H1 (cell line): ENCODE results near the gene NF1. TPM values are rescaled to one million over a fixed set of nuclear protein-coding genes. Genes with fewer than 3 reads are reported as not detected.

Experiments
- CTCF ChIA-PET: fragments of 300-600 bp; sonication (Branson Sonifier 250); formaldehyde crosslinking; loops from one replicate; lab custom pipeline; 2021; ENCODE audit not compliant: partially characterized antibody; lab: Charles Lee
- POLR2A ChIA-PET: fragments of 300-600 bp; sonication (Branson Sonifier 250); formaldehyde crosslinking; loops from one replicate; lab custom pipeline; 2021; ENCODE audit warnings: inconsistent platforms; ENCODE audit not compliant: partially characterized antibody; lab: Charles Lee
- DNase-seq, 2 experiments: peaks; one replicate each; pipeline versions ENCODE4 v3.0.0 to v3.0.0-alpha.2; 2010 to 2022; ENCODE audit warnings: low spot score in 2 of 2, low read depth in 1 of 2, mixed read lengths in 1 of 2
- FAIRE-seq: peaks from 2 replicates; lab custom pipeline; 2011; peaks lifted over from hg19 to GRCh38; lab: Jason Lieb, UNC
- H2AFZ ChIP-seq: 2 replicates; pipeline ENCODE4 v1.8.1; 2012; ENCODE audit warnings: low read length, inconsistent platforms
- H2AK5ac ChIP-seq: 2 replicates; pipeline ENCODE4 v1.6.1; 2013; ENCODE audit warnings: low read depth, low read length
- H2BK120ac ChIP-seq: replicated peaks from 2 replicates; pipeline ENCODE3; 2013; ENCODE audit warnings: low read depth, low read length, inconsistent platforms
- H2BK12ac ChIP-seq: 2 replicates; pipeline ENCODE4 v1.6.1; 2013; ENCODE audit warnings: low read depth, low read length
- H2BK15ac ChIP-seq: 2 replicates; pipeline ENCODE4 v1.6.1; 2013; ENCODE audit warnings: low read length
- H2BK20ac ChIP-seq: 2 replicates; pipeline ENCODE4 v1.6.1; 2013; ENCODE audit warnings: low read length
- H2BK5ac ChIP-seq: 2 replicates; pipeline ENCODE4 v1.6.1; 2013; ENCODE audit warnings: low read depth, low read length
- H3K14ac ChIP-seq: 2 replicates; pipeline ENCODE4 v1.6.1; 2013; ENCODE audit warnings: inconsistent platforms; ENCODE audit not compliant: insufficient read length
- H3K18ac ChIP-seq: 2 replicates; pipeline ENCODE4 v1.6.1; 2013; ENCODE audit warnings: low read length; ENCODE audit errors: extremely low read depth
- H3K23ac ChIP-seq: 2 replicates; pipeline ENCODE4 v1.6.1; 2013; ENCODE audit warnings: inconsistent platforms; ENCODE audit not compliant: insufficient read length
- H3K23me2 ChIP-seq: 2 replicates; pipeline ENCODE4 v1.6.1; 2013; ENCODE audit warnings: low read depth, low read length
- H3K27ac ChIP-seq: 2 replicates; pipeline ENCODE4 v1.6.1; 2011; ENCODE audit warnings: low read depth, low read length, inconsistent platforms
- H3K27me3 ChIP-seq, 4 experiments: replicated peaks in 1 of 4; 1 replicate in 1 of 4; 2 replicates in 3 of 4; pipeline versions ENCODE4 v1.6.1 to v1.8.1; 2011 to 2013; ENCODE audit warnings: low read length in 3 of 4, mild to moderate bottlenecking in 3 of 4, inconsistent platforms in 2 of 4, mixed read lengths in 2 of 4, moderate library complexity in 1 of 4; ENCODE audit not compliant: control insufficient read depth in 3 of 4, insufficient read depth in 3 of 4; ENCODE audit errors: extremely low read depth in 1 of 4
- H3K36me3 ChIP-seq, 4 experiments: 2 replicates each; pipeline versions ENCODE4 v1.6.1 to v1.8.1; 2011 to 2013; ENCODE audit warnings: mild to moderate bottlenecking in 4 of 4, low read length in 3 of 4, moderate library complexity in 2 of 4, control low read depth in 1 of 4, inconsistent platforms in 1 of 4; ENCODE audit not compliant: insufficient read depth in 4 of 4, control insufficient read depth in 2 of 4
- H3K4ac ChIP-seq: replicated peaks from 2 replicates; pipeline ENCODE3; 2013; ENCODE audit warnings: low read length, low read depth, mixed read lengths, inconsistent platforms; ENCODE audit not compliant: insufficient read length
- H3K4me1 ChIP-seq, 4 experiments: replicated peaks in 1 of 4; 1 replicate in 1 of 4; 2 replicates in 3 of 4; pipeline versions ENCODE4 v1.6.1 to v1.8.1; 2011 to 2013; ENCODE audit warnings: low read length in 3 of 4, inconsistent platforms in 2 of 4, mixed read lengths in 1 of 4; ENCODE audit not compliant: insufficient read depth in 4 of 4, control insufficient read depth in 3 of 4
- H3K4me2 ChIP-seq, 2 experiments: 2 replicates each; pipeline versions ENCODE4 v1.6.1 to v1.8.1; 2011 to 2013; ENCODE audit warnings: low read depth in 2 of 2, low read length in 2 of 2, control low read depth in 1 of 2, inconsistent platforms in 1 of 2, mild to moderate bottlenecking in 1 of 2; ENCODE audit not compliant: insufficient read depth in 1 of 2
- H3K4me3 ChIP-seq, 4 experiments: fragments of 200-600, 300-600 bp in 1 of 4; sonication (generic), shearing (Covaris generic), sonication (Bioruptor Twin) in 1 of 4; 2 replicates each; pipeline versions ENCODE4 v1.5.1 to v1.8.1; 2011 to 2016; ENCODE audit warnings: low read length in 4 of 4, low read depth in 3 of 4, control low read depth in 2 of 4, inconsistent platforms in 2 of 4, mild to moderate bottlenecking in 2 of 4, mixed read lengths in 1 of 4, moderate library complexity in 1 of 4; ENCODE audit not compliant: insufficient read depth in 2 of 4; ENCODE audit errors: extremely low read depth in 1 of 4
- H3K56ac ChIP-seq: replicated peaks from 2 replicates; pipeline ENCODE3; 2013; ENCODE audit warnings: low read depth, mild to moderate bottlenecking, mixed read lengths, low read length, inconsistent platforms; ENCODE audit not compliant: insufficient read length
- H3K79me1 ChIP-seq: 2 replicates; pipeline ENCODE4 v1.6.1; 2013; ENCODE audit warnings: low read depth, low read length, control low read depth
- H3K79me2 ChIP-seq, 2 experiments: 2 replicates each; pipeline versions ENCODE4 v1.6.1 to v1.8.1; 2012 to 2013; ENCODE audit warnings: low read length in 2 of 2, mild to moderate bottlenecking in 2 of 2, inconsistent platforms in 1 of 2; ENCODE audit not compliant: insufficient read depth in 2 of 2, control insufficient read depth in 1 of 2
- H3K9ac ChIP-seq, 4 experiments: replicated peaks in 1 of 4; 1 replicate in 1 of 4; 2 replicates in 3 of 4; pipeline versions ENCODE4 v1.6.1 to v1.8.1; 2011 to 2013; ENCODE audit warnings: low read depth in 3 of 4, low read length in 3 of 4, control low read depth in 2 of 4, mild to moderate bottlenecking in 2 of 4, moderate library complexity in 2 of 4, inconsistent platforms in 1 of 4; ENCODE audit errors: extremely low read depth in 1 of 4
- H3K9me3 ChIP-seq, 2 experiments: 2 replicates each; pipeline versions ENCODE4 v1.6.1 to v1.8.1; 2012 to 2013; ENCODE audit warnings: mild to moderate bottlenecking in 2 of 2, moderate library complexity in 2 of 2, control low read depth in 1 of 2, inconsistent platforms in 1 of 2, low read depth in 1 of 2, low read length in 1 of 2, mixed read lengths in 1 of 2; ENCODE audit not compliant: insufficient read depth in 2 of 2
- H4K20me1 ChIP-seq, 2 experiments: replicated peaks in 1 of 2; 2 replicates each; pipeline versions ENCODE3 to v1.8.1; 2011 to 2013; ENCODE audit warnings: inconsistent platforms in 2 of 2, low read length in 2 of 2, mild to moderate bottlenecking in 1 of 2; ENCODE audit not compliant: insufficient read depth in 2 of 2, control insufficient read depth in 1 of 2
- H4K5ac ChIP-seq: 2 replicates; pipeline ENCODE4 v1.6.1; 2013; ENCODE audit warnings: low read length, low read depth, mixed read lengths, inconsistent platforms; ENCODE audit not compliant: insufficient read length
- H4K8ac ChIP-seq: 2 replicates; pipeline ENCODE4 v1.8.0; 2013; ENCODE audit warnings: mild to moderate bottlenecking, moderate library complexity, low read length, inconsistent platforms; ENCODE audit not compliant: insufficient read depth; ENCODE audit errors: extremely low read depth
- H4K91ac ChIP-seq: replicated peaks from 2 replicates; pipeline ENCODE3; 2013; ENCODE audit warnings: low read length, mixed read lengths, inconsistent platforms; ENCODE audit not compliant: insufficient read length
- ASH2L ChIP-seq: fragments of 200-600, 300-600 bp; sonication (generic); IDR thresholded peaks from one replicate; pipeline ENCODE4 v1.7.1; 2017; ENCODE audit warnings: low read length
- ATF3 ChIP-seq: IDR thresholded peaks from 2 replicates; pipeline ENCODE4 v1.6.1; 2011; ENCODE audit warnings: low read depth, mild to moderate bottlenecking, low read length; ENCODE audit not compliant: insufficient read depth
- BCL11A ChIP-seq, 2 experiments: IDR thresholded peaks; one replicate each; pipeline ENCODE4 v1.6.1; 2011; ENCODE audit warnings: low read depth in 2 of 2, low read length in 2 of 2, mild to moderate bottlenecking in 2 of 2
- BRCA1 ChIP-seq: IDR thresholded peaks from 2 replicates; pipeline ENCODE4 v1.6.1; 2012; ENCODE audit warnings: low read depth, low read length, improper control_type of control experiment
- CBX5 ChIP-seq: fragments of 300-800, 300-1000 bp; sonication (generic); IDR thresholded peaks from 2 replicates; pipeline ENCODE4 v1.7.1; 2016; ENCODE audit warnings: antibody characterized with exemption, low read length, low read depth
- CHD1 ChIP-seq: IDR thresholded peaks from 2 replicates; pipeline ENCODE4 v1.6.1; 2012; ENCODE audit warnings: low read depth, low read length, improper control_type of control experiment
- POU5F1 ChIP-seq: IDR thresholded peaks from 2 replicates; pipeline ENCODE4 v1.6.1; 2011; ENCODE audit warnings: low read depth, mild to moderate bottlenecking, low read length, moderate library complexity
- RFX5 ChIP-seq: IDR thresholded peaks from 2 replicates; pipeline ENCODE4 v1.6.1; 2011; ENCODE audit warnings: low read depth, low read length, improper control_type of control experiment, borderline replicate concordance
- SIX5 ChIP-seq: IDR thresholded peaks from 2 replicates; pipeline ENCODE4 v1.6.1; 2011; ENCODE audit warnings: mild to moderate bottlenecking, low read depth, low read length
- SUZ12 ChIP-seq: fragments of 200-600 bp; sonication (generic); IDR thresholded peaks from 2 replicates; pipeline ENCODE4 v1.6.1; 2012; ENCODE audit warnings: mild to moderate bottlenecking, inconsistent platforms, low read length, moderate library complexity, mixed read lengths
- TBP ChIP-seq: IDR thresholded peaks from 2 replicates; pipeline ENCODE4 v1.6.1; 2011; ENCODE audit warnings: low read depth, low read length, improper control_type of control experiment
- WGBS, 2 experiments: shearing (Covaris generic) in 1 of 2; methylation state at CpG; one replicate each; pipeline versions ENCODE4 v1.1.6 to v1.1.7; 2013 to 2015; ENCODE audit warnings: low lambda C conversion rate in 2 of 2, mixed read lengths in 2 of 2, inconsistent platforms in 1 of 2, low coverage in 1 of 2, missing lambda C conversion rate in 1 of 2; ENCODE audit not compliant: insufficient replicate concordance in 2 of 2, insufficient coverage in 1 of 2, insufficient read length in 1 of 2; ENCODE audit errors: extremely low coverage in 1 of 2, missing lambda C conversion rate in 1 of 2; 5-methylcytosine and 5-hydroxymethylcytosine counted together
- polyA plus RNA-seq, 7 experiments: library from polyadenylated mRNA; depleted of rRNA in 3 of 7; stranded (reverse) in 5 of 7; unstranded in 2 of 7; fragments of >200 nt in 5 of 7; fragments of 200-250 nt in 2 of 7; gene quantifications; 1 replicate in 5 of 7; 2 replicates in 1 of 7; 4 replicates in 1 of 7; pipeline versions ENCODE4 v1.2.1 to v1.2.3, GENCODE V29; 2011 to 2013; ENCODE audit warnings: missing spikeins in 2 of 7, mixed read lengths in 2 of 7
- total RNA-seq: library from RNA; stranded (reverse); fragmentation: NEBNext Ultra II Directional; extraction: Animal tissue kit (Norgen Biotek cat#: 25700); gene quantifications from 2 replicates; pipeline ENCODE4 v1.2.1, GENCODE V29; 2021

Gene NF1
- total and polyA plus RNA-seq, 2 of the 8 experiments (the other 6 are each of a cell fraction or from before 2014, with no cell fraction given), result 19.3 to 29.6 TPM

- no peak overlapping the region for H3K14ac ChIP-seq
- CTCF ChIA-PET, result interaction anchor here (1.1 kb wide), 1 partner anchor 163 kb away, joined by 3 read pairs; no protein-coding TSS in a partner anchor
- FAIRE-seq, result no peak
Measured at GRCh38 chr17:31114956-31115555, 20.3 kb downstream of the NF1 start.

More at GRCh38 chr17:31114956-31115555, 20.3 kb downstream of the NF1 start:
- TF ChIP-seq ASH2L (no peak), CHD1 (no peak), SUZ12 (no peak), BCL11A (IDR thresholded peaks at IDR 0.05; ENCODE audit: low read depth in 2 of 2, low read length in 2 of 2) (no peak), TBP (no peak), SIX5 (no peak), RFX5 (no peak), BRCA1 (no peak), CBX5 (no peak), POU5F1 (no peak), ATF3 (no peak)
- no peak overlapping the region for H4K91ac ChIP-seq
- no peak overlapping the region for H2BK120ac ChIP-seq
- no peak overlapping the region for H3K4me3 ChIP-seq
- H3K27me3 ChIP-seq, result no peaks in the 10 kb centered on the region
- H3K23ac ChIP-seq, result no peak overlapping the region
- H4K20me1 ChIP-seq, result no peaks in the 10 kb centered on the region
- H3K18ac ChIP-seq, result no peak overlapping the region
- no peak overlapping the region for H2BK15ac ChIP-seq
- H3K9ac ChIP-seq, result no peak overlapping the region
- H3K36me3 ChIP-seq, result no peaks in the 10 kb centered on the region
- no peak overlapping the region for H3K4ac ChIP-seq
- H4K5ac ChIP-seq, result no peak overlapping the region
- POLR2A ChIA-PET, result interaction anchor here (1.2 kb wide), 1 partner anchor 13 kb away, joined by 3 read pairs; no protein-coding TSS in a partner anchor
- H2AFZ ChIP-seq, result no peak overlapping the region
- no peak overlapping the region for H3K27ac ChIP-seq
- no peak for DNase-seq
- H4K8ac ChIP-seq, result no peak overlapping the region
- no peak overlapping the region for H2BK5ac ChIP-seq
- peaks cover 0 to 6% (median 0%) of the 10 kb centered on the region in 4 experiments; a peak in 5 of 7 replicates for H3K4me1 ChIP-seq
- H3K56ac ChIP-seq, result no peak overlapping the region
- H2AK5ac ChIP-seq, result no peak overlapping the region
- 94% methylated on average over 3 of the region's 3 CpGs; no CpG with 5 or more reads in 1 of the 2 experiments for WGBS, 2 experiments
- H3K9me3 ChIP-seq, result no peaks in the 10 kb centered on the region
- H3K79me1 ChIP-seq, result peaks cover 4% of the 10 kb centered on the region; the same call in 1 of the 2 replicates
- H3K4me2 ChIP-seq, result no peak overlapping the region
- H3K23me2 ChIP-seq, result no peaks in the 10 kb centered on the region
- H2BK20ac ChIP-seq, result no peak overlapping the region
- peaks cover 0 to 48% of the 10 kb centered on the region in 2 experiments; a peak in 2 of 4 replicates for H3K79me2 ChIP-seq
- H2BK12ac ChIP-seq, result no peak overlapping the region
